ENCODE measurements around the gene NLRC5. TPM values are rescaled to one million over a fixed set of nuclear protein-coding genes. Genes with fewer than 3 reads are reported as not detected.
A peak's percentile ranks its signal among the peaks of the same experiment; 100 is the strongest.

NLRC5 gene
- total and polyA plus RNA-seq, 9 of the 15 experiments (the other 6 are each of a cell fraction or from before 2014, with no cell fraction given): 0.59 to 0.71 TPM; not detected in 7

DNA sequence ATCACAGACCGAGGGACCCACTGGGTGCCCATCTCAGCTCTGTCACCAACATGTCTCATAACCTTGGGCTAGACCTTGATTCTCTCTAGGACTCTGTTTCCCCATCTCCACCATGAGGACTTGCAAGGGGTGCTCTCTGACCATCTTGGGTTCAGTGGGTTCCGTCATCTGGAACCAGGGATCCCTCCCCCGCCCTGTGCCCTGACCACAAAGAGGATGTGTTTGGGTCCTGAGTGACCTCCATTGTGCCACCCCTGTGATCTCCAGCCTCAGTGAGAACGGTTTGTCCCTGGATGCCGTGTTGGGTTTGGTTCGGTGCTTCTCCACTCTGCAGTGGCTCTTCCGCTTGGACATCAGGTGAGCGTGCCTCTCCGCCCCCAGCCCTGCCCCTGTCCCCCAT lies 53.9 kb downstream of the NLRC5 start:
- peaks cover 5% of the 10 kb centered on the region for H3K9me1 ChIP-seq (ENCODE audit: control insufficient read depth, insufficient read depth, low read length)
- 2% methylated on average over 5 of the region's 9 CpGs for WGBS (ENCODE audit: insufficient coverage, low coverage, missing lambda C conversion rate)
- no peak overlapping the region for H2AFZ ChIP-seq (ENCODE audit: low read depth, low read length)
- no peak overlapping the region for H3K27ac ChIP-seq (ENCODE audit: extremely low read depth, low read depth, low read length)
- 0 out of 4 replicates have a peak overlapping the region, but pooled peaks of 1 of the 2 experiments have one; percentile 21 for H3K9ac ChIP-seq (ENCODE audit: insufficient read depth in 1 of 2, low read depth in 2 of 2, low read length in 2 of 2)
- no TSS peak for BruUV-seq (replicated peaks)
- ATAC-seq: no peak
- no peak overlapping the region for H3K4me2 ChIP-seq (ENCODE audit: insufficient read depth, low read length)
- in situ Hi-C loops (cut with MboI) (no loop called here), intact Hi-C loops (cut with micrococcal nuclease) (no loop called here)
- CTCF ChIA-PET (ENCODE audit: low intra/inter-chr PET ratio): no interaction called here
- peaks cover 3 to 51% of the 10 kb centered on the region in 2 experiments; a peak in 2 of 5 replicates for H3K27me3 ChIP-seq (ENCODE audit: control insufficient read depth in 2 of 2, insufficient read depth in 2 of 2, low read length in 2 of 2)
- TF ChIP-seq RAD51 (IDR thresholded peaks at IDR 0.05; ENCODE audit: borderline replicate concordance, low read depth): no peak
- no peak for TF ChIP-seq GATAD2B (IDR thresholded peaks at IDR 0.05; ENCODE audit: borderline replicate concordance)
- TF ChIP-seq ZNF57 (CRISPR knock-in tag; IDR thresholded peaks at IDR 0.05): no peak
- TF ChIP-seq HMBOX1 (IDR thresholded peaks at IDR 0.05): no peak
- TF ChIP-seq ZBTB1 (CRISPR knock-in tag; IDR thresholded peaks at IDR 0.05; ENCODE audit: borderline replicate concordance, low read depth): no peak
- no peak for TF ChIP-seq KDM4B (IDR thresholded peaks at IDR 0.05; ENCODE audit: borderline replicate concordance in 2 of 2, low read depth in 1 of 2)
- no peak for TF ChIP-seq HDGF (IDR thresholded peaks at IDR 0.05)
- H3K36me3 ChIP-seq (ENCODE audit: control insufficient read depth, insufficient read depth, low read length): no peaks in the 10 kb centered on the region
- FAIRE-seq: no peak
- POLR2A ChIA-PET: interaction anchor here (0.7 kb wide), 1 partner anchor 22 kb away, joined by 3 read pairs; no protein-coding TSS in a partner anchor
- no peak overlapping the region for H3K4me3 ChIP-seq
- no peaks in the 10 kb centered on the region for H3K79me2 ChIP-seq (ENCODE audit: control insufficient read depth, insufficient read depth, low read length)
- H3K4me1 ChIP-seq (replicated peaks in 1 of 2; ENCODE audit: control insufficient read depth in 2 of 2, insufficient read depth in 2 of 2, low read length in 2 of 2): no peaks in the 10 kb centered on the region; a peak in 1 of 5 replicates
- DNase-seq (ENCODE audit: extremely low read depth in 1 of 4, low spot score in 3 of 4): no peak
- no peaks in the 10 kb centered on the region for H3K9me3 ChIP-seq (replicated peaks; ENCODE audit: control insufficient read depth, insufficient read depth, low read depth, low read length)
- H4K20me1 ChIP-seq (replicated peaks; ENCODE audit: control insufficient read depth, insufficient read depth, low read length): no peaks in the 10 kb centered on the region
